GM06990 (cell line): Measurements from ENCODE around the gene CNOT1.

ENCODE experiments used
- DNase-seq: peaks from one replicate; pipeline ENCODE4 v3.0.0-alpha.2; 2011; ENCODE audit not compliant: insufficient read length; ENCODE audit errors: extremely low read depth
- H3K27me3 ChIP-seq: replicated peaks from 2 replicates; pipeline ENCODE4 v1.6.0; 2011; ENCODE audit warnings: low read length; ENCODE audit not compliant: control insufficient read depth, insufficient read depth
- H3K36me3 ChIP-seq: 2 replicates; pipeline ENCODE4 v1.5.1; 2011; ENCODE audit warnings: low read length; ENCODE audit not compliant: control insufficient read depth, insufficient read depth
- H3K4me3 ChIP-seq: replicated peaks from 2 replicates; pipeline ENCODE4 v1.5.1; 2011; ENCODE audit warnings: low read depth, mild to moderate bottlenecking, control low read depth, low read length
- TF ChIP-seq, protein P1 (sequence below): IDR thresholded peaks from 2 replicates; pipeline ENCODE4 v1.5.1; 2011; ENCODE audit warnings: low read length, control low read depth, mild to moderate bottlenecking, inconsistent platforms; ENCODE audit not compliant: insufficient read depth, poor library complexity, severe bottlenecking

CNOT1 gene

DNA sequence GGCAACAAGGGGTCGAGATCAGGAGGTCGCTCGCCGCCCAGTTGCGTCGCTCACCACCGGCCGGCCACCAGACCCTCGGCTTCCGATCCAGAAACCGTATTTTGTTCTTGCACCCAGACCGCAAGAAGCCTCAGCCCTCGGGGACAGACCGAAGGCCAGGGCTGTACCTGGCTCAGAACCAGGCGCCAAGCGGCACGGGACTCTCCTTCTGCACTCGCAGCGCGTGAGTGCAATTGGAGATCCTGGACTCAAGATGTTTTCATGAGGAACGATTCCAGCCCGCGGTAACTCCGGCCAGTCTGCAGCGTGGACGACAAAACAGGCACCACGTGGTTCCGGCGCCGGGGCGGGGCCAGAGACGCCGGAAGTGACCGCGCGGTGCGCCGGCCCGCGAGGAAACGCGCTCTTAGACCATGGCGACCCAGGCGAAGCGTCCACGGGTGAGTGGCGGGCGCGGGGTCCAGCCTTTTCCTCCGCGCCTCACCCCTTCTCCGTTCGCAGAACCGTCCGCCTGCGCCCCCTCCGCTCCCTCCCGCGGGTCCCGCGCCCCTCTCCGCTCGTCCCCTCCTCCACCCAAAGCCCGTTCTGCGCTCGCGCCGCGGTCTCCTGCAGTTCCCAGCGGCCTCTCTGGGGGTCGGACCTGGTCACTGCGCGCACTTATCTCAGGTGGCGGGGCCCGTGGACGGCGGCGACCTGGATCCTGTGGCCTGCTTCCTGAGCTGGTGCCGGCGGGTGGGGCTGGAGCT, 114.3 kb downstream of the CNOT1 start, which contains the start of gene SETD6:
Gene SETD6 (plus strand): TSS at position 393 of the 746 bp plus-strand sequence. CDS start 21 bp downstream, at position 414.
- TF ChIP-seq, protein P1, sequence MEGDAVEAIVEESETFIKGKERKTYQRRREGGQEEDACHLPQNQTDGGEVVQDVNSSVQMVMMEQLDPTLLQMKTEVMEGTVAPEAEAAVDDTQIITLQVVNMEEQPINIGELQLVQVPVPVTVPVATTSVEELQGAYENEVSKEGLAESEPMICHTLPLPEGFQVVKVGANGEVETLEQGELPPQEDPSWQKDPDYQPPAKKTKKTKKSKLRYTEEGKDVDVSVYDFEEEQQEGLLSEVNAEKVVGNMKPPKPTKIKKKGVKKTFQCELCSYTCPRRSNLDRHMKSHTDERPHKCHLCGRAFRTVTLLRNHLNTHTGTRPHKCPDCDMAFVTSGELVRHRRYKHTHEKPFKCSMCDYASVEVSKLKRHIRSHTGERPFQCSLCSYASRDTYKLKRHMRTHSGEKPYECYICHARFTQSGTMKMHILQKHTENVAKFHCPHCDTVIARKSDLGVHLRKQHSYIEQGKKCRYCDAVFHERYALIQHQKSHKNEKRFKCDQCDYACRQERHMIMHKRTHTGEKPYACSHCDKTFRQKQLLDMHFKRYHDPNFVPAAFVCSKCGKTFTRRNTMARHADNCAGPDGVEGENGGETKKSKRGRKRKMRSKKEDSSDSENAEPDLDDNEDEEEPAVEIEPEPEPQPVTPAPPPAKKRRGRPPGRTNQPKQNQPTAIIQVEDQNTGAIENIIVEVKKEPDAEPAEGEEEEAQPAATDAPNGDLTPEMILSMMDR, result peak; percentile 7
- peak within 1 kb of the TSS; percentile 75 for H3K4me3 ChIP-seq
- H3K36me3 ChIP-seq, result peaks cover 5% of the 10 kb centered on the region
- no peaks in the 10 kb centered on the region for H3K27me3 ChIP-seq
- DNase-seq, result peak; percentile 93

DNA sequence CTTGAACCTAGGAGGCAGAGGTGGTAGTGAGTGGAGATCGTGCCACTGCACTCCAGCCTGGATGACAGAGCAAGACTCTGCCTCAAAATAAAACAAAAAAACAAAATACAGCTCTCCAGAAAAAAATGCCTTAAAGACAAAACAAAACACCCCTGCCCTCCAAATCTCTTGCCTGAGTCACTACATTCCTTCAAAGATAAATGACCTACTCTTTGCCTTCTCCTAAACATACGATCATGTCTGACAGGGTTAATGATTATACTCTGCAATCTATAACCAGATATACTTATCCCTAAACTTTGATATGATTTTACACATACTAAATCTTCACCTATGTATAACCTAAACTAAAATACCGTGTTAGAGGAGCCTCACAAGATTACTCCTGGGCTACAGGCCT, 115.8 kb downstream of the CNOT1 start:
- H3K36me3 ChIP-seq, result peaks cover 2% of the 10 kb centered on the region; the same call in 1 of the 2 replicates
- DNase-seq, result no peak
- TF ChIP-seq, protein P1, result no peak
- H3K4me3 ChIP-seq, result no peak overlapping the region
- no peaks in the 10 kb centered on the region for H3K27me3 ChIP-seq

DNA sequence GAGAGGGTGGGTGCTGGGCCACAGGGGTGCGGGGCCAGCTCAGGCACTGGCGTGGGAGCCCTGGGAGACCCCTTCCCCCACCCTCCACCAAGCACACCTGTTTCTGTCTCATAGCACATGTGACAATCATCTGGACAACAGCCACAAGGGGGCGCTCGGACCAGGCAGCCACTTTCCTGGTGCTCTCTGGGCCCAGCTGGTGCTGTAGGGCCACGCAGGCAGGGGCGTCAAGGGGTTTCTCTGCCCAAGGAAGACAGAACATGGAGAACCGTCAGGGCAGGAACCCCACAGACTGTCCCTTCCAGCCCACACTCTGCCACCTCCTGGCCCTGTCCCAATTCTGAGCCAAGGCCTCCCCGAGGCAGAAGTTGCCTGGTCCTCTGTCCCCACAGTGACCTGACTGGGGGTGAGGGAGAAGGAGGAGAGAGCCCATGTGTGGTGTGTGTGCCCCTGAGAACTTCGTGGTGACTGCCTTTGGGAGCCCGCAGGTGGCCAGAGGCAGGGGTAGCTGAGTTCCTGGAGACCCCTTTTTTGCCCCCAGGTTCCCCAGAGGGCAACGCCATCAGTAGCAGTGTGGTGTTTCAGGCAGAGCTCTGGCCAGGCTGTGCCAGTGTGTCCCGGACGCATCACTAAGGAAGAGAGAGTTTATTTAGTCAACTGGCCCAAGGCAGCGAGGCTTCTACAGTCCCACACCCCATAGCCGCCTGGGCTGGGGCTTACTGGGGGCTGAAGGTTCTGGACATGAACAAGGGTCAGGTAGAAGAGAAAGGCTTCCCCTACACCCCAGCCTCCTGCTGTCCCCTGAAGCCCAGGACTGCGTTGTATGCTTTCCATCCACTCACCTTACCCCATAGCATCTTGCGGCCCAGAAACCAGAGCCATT, 117.5 kb downstream of the CNOT1 start:
- TF ChIP-seq, protein P1, result peak; percentile 93
- no peak overlapping the region for H3K4me3 ChIP-seq
- DNase-seq, result no peak
- H3K27me3 ChIP-seq, result no peaks in the 10 kb centered on the region
- H3K36me3 ChIP-seq, result peaks cover 2% of the 10 kb centered on the region; the same call in 1 of the 2 replicates

DNA sequence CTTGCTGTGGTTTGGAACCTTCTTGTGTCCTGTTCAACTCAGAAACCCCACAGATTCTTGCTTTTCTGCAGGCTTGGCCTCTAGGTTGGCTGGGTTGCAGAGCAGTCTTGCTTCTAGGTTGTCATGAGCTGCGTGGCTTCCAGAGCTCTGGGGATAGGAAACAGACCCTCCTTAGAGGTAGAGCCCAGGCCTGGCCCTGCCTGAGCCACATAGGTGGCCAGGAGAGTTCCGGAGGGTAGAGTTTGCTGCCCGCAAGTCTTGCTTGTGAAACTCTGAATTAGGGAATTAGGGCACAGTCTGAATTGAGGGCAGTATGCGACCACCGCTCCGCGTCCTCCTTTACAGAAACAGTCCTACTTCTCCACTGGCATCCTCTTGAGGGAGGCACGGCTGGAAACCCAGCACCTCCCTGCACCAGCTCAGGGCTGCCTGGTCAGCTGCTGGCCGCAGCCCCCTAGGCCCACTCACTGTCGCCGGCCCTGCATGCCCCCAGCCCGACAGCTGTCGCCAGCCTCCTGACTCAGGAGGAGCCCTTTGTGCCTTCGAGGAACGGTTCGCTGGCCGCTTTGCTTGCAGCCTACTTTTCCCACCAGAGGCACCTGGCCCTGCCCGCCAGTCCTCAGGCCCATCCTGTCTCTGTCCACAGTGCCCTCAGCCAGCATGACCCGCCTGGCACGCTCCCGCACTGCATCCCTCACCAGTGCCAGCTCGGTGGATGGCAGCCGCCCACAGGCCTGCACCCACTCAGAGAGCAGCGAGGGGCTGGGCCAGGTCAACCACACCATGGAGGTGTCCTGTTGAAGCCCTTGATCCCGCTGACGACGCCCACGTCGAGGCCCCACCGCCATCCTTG, 118.6 kb downstream of the CNOT1 start:
- Histone ChIP-seq H3K27me3 (no peaks in the 10 kb centered on the region), H3K4me3 (no peak overlapping the region), H3K36me3 (no peaks in the 10 kb centered on the region)
- no peak for DNase-seq
- TF ChIP-seq, protein P1, result no peak

DNA sequence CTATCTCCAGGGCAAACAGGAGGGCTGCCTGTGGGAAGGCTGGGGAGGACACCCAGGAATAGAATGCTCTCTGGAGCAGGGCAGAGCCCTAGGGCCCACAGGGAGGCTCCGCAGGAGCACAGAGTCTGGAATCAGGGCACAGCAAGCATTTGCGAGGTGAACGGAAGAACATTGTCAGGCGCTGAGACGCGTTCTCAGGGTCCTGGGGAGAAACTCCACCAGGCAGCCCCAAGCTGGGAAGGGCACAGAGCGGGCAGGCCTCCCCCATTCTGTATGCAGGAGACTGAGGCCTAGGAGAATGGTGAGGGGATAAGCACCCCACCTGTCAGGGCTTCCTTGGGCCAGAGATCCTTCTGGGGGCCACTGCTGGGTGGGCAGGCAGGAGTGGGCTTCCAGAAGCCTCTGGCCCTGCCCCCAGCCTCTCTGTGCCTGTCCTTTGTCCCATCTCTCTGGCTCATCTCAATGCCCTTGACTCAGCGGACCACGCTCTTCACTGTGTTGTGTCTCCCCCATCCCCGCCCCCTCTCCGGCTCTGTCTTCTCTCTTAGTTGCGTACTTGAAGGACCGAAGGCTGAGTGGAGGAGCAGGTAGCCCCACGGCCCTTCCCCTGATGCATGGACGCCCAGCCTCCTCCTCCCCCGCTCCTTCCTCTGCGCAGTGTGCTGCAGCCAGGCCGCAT, 119.4 kb downstream of the CNOT1 start:
- TF ChIP-seq, protein P1, result no peak
- no peaks in the 10 kb centered on the region for H3K36me3 ChIP-seq
- H3K4me3 ChIP-seq, result no peak overlapping the region

More for the DNA sequence above, 119.4 kb downstream of the CNOT1 start:
- no peaks in the 10 kb centered on the region for H3K27me3 ChIP-seq
- no peak for DNase-seq
